NCI-H69 (cell line): ENCODE measurements around the gene UBXN2A.
"Not testable (repeated sequence)": the region's sequence is repeated elsewhere in the genome, so short reads cannot be mapped to it uniquely, and the experiment has no call there.

Experiments used
- DNase-seq: peaks from one replicate; lab custom pipeline; 2025; lab: John Stamatoyannopoulos, UW

UBXN2A gene

DNA sequence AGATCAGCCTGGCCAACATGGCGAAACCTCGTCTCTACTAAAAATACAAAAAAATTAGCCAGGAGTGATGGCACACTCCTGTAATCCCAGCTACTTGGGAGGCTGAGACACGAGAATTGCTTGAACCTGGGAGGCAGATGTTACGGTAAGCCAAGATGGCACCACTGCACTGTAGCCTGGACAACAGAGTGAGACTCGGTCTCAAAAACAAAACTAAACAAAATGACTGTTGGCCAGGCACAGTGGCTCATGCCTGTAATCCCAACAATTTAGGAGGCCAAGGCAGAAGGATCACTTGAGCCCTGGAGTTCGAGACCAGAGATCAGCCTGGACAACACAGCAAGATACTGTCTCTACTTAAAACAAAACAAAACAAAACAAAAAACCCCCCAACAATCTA lies 102.9 kb downstream of the UBXN2A start:
- DNase-seq = not testable (repeated sequence)

DNA sequence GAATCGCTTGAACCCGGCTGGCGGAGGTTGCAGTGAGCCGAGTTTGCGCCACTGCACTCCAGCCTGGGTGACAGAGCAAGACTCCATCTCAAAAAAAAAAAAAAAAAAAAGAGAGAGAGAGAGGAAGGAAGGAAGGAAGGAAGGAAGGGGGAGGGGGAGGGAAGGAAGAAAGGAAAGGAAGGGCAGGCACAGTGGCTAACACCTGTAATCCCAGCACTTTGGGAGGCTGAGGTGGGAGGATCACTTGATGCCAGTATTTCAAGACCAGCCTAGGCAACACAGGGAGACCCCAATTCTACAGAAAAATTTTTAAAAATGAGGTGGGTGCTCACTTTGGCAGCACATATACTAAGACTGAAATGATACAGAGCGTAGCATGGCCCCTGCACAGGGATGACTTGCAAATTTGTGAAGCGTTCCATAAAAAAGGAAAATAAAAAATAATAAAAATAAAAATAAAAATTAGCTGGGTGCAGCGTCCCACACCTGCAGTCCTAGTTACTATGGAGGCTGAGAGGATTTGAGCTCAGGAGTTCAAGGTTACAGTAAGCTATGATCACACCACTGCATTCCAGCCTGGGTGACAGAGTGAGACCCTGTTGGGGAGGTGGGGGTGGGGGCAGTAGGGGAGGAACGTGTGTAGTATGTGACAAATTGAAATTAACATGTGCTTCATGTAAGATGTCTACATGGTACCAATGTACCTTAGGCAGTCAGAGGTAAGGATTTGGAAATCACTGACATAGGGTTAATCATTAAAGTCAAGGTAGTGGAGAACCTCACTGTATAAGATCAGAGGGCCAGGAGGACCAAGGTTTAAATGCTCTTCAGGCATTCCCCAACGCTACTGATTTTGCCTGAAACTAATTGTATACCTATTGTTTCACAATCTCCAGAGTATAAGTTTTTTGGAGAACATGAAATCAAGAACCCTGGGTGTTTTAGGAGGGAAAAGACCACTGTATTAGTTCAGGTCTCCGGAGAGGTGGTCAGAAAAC lies 105.5 kb downstream of the UBXN2A start:
- DNase-seq = no peak

DNA sequence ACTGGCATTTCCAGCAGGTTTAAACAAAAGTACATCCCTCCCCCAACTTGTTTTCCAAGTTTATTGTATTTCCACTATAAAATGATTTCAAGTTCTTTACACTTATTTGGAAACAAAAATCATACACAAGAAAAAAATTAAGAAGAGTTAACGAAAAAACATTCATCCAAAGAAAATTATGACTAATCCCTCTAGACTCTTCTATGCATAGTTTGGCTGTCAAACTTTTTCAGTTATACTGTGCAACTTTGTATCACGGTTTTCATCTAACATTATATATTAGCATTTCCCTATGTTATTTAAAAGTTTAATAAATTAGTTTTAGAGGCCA lies 106.3 kb downstream of the UBXN2A start:
- no peak for DNase-seq

DNA sequence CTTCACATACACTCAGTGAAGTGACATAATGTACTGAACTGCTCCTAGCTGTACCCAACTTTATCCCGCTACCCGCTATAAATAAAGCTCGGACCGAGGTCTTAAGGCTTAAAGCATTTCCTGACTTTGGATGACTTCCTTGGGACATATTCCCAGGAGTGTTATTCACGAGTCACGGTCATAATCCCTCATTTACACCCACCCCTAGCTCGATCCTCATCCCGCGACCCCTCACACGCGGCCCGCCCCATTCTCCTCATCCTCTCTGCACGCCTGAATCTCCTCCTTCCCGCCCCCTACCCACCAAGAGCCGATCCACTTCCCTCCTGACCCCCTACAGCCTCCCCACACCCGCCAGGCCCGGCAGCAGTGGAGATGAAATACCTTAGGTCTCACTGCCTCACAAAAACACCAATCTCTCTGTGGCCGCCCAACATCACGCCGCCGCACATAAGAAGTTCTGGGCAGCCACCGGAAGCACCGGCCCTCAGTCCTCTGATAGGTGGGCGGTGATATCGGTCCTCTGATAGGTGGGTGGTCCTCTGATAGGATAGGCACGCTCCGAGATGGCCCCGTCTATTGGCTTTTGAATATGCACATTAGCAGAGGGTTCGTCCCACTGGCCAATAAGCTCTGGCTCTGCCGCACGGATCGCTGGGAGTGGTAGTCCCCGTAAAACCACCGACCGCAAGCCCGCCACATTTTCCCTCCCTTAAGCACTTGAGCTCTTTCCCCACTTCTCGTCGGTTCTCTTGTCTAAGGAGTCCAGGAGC lies 106.9 kb downstream of the UBXN2A start, which contains the start of gene WDCP:
Gene WDCP (minus strand): TSS at position 462 of the 773 bp plus-strand sequence. CDS start 7,897 bp downstream, outside the sequence.
- DNase-seq = peak; percentile 96

- DNase-seq = peak; percentile 34
These were observed 107.4 kb downstream of the UBXN2A start for GRCh38 chr2:24047703-24048033.

DNA sequence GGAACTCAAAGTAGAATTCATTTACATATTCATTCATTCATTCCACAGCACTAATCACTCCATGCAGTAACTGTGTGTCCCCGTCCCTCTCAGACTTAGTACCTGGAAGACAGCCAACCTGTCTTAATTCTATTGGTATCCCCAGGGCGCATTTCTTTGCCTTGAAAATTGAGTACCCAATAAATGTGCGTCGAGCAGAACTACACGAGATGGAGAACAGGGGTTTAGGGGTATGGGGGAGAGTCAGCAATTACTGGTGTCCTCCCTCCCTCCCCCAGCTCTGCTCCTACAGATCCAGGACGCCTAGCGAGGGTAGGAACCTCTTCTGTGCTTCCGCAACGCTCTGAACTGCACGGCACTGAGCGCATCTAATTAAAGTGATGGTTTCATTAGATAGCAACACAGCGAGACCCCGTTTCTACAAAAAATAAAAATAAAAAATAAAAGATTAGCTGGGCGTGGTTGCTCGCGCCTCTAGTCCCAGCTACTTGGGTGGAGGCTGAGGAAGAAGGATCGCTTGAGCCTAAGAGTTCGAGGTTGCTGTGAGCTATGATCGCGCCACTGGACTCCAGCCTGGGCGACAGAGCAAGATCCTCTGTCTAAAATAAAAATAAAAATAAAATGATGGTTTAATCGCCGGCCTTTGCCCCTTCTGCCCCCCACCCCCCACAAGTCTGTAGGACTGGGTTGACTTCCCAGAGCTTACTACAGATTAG lies 108.7 kb downstream of the UBXN2A start:
- DNase-seq = peak; percentile 68

GRCh38 chr2:24049485-24050021 lies 109.3 kb downstream of the UBXN2A start, which contains the start of gene FKBP1B:
FKBP1B (plus strand) TSS chr2:24049741; CDS start chr2:24049850, 109 bp downstream.
- peak; percentile 84 for DNase-seq

- DNase-seq = peak; percentile 33
These were observed 110.0 kb downstream of the UBXN2A start for GRCh38 chr2:24050041-24050979.

DNA sequence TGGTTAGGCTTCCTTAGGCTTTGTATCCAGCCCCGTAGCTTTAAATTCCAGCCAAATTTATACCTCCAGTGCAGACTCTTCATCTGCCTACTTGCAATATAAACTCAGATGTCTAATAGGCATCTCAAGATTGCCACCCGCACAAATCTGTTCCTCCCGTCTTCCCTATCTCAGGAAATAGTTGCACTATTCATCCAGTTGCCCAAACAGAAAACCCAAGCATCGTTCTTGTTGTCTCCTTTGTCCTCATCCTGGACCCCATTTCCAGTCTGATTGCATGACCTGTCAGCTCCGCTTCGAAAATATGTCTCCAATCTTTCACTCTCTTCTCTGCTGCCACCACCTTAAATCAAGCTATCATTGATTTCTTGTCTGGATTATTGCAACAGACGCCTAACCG lies 111.6 kb downstream of the UBXN2A start:
- DNase-seq = no peak

DNA sequence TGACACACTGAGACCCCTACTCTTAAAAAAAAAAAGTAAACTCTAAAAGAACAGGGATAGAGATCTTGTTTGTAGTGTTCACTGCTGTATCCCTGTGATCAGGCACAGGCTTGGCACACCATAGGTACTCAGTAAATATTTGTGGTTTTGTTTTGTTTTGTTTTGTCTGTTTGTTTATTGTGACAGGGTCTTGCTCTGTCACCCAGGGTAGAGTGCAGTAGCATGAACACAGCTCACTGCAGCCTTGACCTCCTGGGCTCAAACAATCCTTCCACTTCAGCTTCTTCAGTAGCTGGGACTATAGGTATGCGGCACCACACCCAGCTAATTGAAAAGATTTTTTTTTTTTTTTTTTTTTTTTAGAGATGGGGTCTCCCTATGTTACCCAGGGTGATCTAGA lies 112.7 kb downstream of the UBXN2A start:
- no peak for DNase-seq
